Stimulated activated CD4-positive, alpha-beta T cell treated with anti-CD3 and anti-CD28 coated beads, TNF-alpha, amount 100 ng/mL, for 1 hour (primary cell): ENCODE data around the gene PGAP6.
"Not testable (repeated sequence)": the region's sequence is repeated elsewhere in the genome, so short reads cannot be mapped to it uniquely, and the experiment has no call there.

Experiments used
- DNase-seq, 3 donors: peaks; one replicate each; pipeline ENCODE4 v3.0.0-alpha.2; 2020; ENCODE audit warnings: low read depth in 3 of 3, low spot score in 1 of 3

The PGAP6 gene, protein sequence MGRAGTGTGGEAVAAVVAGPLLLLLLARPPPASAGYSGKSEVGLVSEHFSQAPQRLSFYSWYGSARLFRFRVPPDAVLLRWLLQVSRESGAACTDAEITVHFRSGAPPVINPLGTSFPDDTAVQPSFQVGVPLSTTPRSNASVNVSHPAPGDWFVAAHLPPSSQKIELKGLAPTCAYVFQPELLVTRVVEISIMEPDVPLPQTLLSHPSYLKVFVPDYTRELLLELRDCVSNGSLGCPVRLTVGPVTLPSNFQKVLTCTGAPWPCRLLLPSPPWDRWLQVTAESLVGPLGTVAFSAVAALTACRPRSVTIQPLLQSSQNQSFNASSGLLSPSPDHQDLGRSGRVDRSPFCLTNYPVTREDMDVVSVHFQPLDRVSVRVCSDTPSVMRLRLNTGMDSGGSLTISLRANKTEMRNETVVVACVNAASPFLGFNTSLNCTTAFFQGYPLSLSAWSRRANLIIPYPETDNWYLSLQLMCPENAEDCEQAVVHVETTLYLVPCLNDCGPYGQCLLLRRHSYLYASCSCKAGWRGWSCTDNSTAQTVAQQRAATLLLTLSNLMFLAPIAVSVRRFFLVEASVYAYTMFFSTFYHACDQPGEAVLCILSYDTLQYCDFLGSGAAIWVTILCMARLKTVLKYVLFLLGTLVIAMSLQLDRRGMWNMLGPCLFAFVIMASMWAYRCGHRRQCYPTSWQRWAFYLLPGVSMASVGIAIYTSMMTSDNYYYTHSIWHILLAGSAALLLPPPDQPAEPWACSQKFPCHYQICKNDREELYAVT

GRCh38 chr16:381789-382717 lies at the start of gene PGAP6:
Gene PGAP6 (minus strand): TSS chr16:381978. CDS start chr16:381821, 157 bp downstream.
- DNase-seq: peak in 1 of 3 donors; percentile 67

DNA sequence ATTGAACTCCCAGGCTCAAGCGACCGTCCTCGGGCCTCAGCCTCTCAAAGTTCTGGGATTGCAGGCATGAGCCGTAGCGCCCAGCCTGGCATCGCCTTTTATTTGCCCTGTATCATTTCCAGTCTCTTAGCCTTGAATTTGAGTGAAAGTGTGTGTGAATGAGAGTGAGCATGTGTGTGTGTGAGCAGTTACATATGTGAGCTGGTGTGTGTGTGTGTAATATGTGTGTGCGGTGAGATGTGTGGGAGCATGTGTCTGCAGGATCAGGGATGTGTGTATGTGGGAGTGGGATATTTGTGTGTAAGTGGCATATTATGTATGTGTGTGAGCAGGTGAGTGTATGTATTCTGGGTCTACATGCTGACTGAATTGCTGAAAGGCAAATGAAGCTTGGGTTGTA lies 49.1 kb upstream of the PGAP6 start:
- DNase-seq: no peak

- no peak for DNase-seq
Measured at GRCh38 chr16:427250-427649, 45.5 kb upstream of the PGAP6 start.

DNA sequence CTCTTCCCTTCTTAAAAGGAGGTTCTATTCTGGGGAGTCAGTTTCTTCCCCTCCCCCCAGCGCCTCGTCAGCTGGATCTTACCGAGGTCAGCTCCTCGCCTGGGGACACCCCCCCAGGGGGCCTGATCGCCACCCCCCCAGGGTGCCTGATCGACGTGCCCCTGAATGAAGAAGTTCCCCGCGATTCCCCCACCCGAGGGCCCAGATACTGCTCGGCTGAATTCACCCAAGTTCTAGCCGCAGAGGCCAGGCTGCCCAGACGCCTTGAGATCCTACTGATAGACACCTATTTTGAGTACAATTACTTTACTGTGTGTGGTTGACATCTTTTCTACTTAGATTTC lies 45.1 kb upstream of the PGAP6 start:
- DNase-seq: no peak

DNA sequence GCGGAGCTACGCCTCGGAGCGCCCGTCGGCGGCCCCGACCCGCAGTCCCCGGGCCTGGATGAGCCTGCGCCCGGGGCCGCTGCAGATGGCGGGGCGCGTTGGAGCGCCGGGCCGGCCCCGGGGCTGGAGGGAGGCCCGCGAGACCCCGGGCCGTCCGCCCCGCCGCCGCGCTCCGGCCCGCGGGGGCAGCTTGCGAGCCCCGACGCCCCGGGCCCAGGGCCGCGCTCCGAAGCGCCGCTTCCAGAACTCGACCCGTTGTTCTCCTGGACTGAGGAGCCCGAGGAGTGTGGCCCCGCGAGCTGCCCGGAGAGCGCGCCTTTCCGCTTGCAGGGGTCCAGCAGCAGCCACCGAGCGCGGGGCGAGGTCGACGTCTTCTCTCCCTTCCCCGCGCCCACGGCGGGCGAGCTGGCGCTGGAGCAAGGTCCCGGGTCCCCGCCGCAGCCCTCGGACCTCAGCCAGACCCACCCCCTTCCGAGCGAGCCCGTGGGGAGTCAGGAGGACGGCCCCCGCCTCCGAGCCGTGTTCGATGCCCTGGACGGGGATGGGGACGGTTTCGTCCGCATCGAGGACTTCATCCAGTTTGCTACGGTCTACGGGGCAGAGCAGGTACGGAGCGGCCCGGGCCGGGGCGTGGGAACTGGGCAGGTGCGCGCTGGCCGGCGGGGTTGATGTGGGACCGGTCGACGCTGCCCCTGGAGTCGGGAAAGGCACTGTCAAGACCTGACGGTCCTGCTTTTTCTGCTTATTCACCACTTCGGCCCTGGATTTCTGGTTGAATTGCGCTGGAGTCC lies 44.5 kb upstream of the PGAP6 start:
- no peak for DNase-seq

DNA sequence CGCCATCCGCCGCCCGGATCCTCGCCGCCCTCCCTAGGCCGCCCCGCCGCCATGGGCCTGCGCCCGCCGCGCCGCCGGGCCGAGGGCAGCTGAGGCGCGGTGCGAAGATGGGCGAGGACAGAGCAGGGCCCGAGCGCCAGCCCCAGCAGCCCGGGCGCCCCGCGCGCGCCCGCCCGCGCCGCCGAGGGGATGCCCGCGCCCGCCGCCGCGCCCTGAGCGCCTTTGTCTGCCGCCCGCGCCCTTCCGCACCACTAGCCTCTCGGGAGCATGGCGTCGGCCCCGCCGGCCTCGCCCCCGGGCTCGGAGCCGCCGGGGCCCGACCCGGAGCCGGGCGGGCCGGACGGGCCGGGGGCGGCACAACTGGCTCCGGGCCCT lies 43.9 kb upstream of the PGAP6 start:
- DNase-seq: peak in 1 of 3 donors; percentile 33

- peak; percentile 45 to 86 (median 67) for DNase-seq
Measured at GRCh38 chr16:425082-425718, 43.4 kb upstream of the PGAP6 start, which contains the start of gene RAB11FIP3. Gene RAB11FIP3 (plus strand): TSS chr16:425649. CDS start chr16:426007, 358 bp downstream.

- DNase-seq: no peak
Measured at GRCh38 chr16:424623-425081, 42.9 kb upstream of the PGAP6 start.

DNA sequence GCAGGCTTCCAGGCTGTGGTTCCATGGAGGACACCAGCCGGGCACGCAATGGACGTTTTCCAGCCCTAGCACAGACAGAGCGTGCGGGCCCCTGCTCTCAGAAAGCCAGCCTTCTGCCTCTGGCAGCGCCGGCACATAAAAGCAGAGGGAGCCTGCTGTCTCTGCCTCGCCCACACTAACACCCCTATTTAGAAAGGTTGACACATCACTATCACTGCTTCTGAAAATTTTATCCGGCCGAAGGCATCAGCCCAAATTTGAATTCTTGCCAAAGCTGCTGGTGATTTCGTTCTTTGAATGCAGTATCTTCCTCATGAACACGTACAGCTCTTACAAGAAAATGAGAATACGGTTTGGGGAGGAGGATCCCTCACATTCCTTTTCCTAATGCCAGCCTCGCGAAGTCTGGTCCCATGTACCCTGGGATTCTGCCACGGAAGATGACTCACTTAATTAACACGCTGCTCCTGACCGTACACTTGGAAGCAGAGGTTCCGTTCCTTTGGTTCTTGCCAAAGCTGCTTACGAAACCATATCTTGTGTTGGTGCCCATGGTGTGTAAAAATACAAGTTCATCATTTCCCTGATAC lies 42.4 kb upstream of the PGAP6 start:
- DNase-seq: no peak

GRCh38 chr16:422179-422578 lies 40.4 kb upstream of the PGAP6 start:
- not testable (repeated sequence) for DNase-seq

DNA sequence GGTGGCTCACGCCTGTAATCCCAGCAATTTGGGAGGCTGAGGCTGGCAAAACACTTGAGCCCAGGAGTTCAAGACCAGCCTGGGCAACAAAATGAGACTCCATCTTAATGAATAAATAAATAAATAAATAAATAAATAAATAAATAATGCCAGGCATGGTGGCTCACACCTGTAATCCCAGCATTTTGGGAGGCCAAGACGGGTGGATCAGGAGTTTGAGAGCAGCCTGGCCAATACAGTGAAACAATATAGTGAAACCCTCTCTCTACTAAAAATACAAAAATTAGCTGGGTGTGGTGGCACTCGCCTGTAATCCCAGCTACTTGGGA lies 33.4 kb upstream of the PGAP6 start:
- not testable (repeated sequence) for DNase-seq

DNA sequence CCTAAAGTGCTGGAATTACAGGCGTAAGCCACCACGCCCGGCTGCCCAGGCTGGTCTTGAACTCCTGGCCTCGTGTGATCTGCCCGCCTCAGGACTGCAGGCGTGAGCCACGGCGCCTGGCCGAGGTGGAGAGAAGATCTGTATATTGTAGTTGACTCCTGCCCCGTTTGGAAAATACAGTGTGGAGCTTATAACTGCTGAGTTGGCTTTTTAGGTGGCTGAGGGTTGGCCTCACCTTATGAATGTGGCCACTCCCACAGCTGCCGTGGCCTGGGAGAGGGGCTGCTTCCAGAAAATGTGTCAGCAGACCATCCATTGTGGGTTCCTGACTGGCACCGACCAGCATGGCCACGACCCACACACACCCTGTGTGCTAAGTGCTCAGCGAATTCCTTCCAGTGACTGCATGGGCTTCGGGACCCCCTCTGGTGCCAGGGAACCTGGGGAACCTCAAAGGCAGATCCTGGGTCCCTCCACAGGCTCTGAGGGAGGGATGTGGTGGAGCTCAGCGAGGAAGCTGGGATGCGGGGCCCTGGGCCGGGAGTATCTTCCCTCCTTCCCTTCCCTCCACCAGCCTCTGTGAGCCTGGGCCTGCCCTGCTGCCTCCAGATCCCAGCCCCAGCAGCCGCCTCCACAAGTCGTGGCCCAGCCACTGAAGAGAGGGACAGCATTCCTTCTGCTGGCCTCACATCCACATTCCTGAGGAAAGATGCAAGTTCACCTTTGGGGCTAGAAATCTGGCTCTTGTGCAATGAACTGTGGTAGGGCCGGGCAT lies 32.8 kb upstream of the PGAP6 start:
- no peak for DNase-seq

DNA sequence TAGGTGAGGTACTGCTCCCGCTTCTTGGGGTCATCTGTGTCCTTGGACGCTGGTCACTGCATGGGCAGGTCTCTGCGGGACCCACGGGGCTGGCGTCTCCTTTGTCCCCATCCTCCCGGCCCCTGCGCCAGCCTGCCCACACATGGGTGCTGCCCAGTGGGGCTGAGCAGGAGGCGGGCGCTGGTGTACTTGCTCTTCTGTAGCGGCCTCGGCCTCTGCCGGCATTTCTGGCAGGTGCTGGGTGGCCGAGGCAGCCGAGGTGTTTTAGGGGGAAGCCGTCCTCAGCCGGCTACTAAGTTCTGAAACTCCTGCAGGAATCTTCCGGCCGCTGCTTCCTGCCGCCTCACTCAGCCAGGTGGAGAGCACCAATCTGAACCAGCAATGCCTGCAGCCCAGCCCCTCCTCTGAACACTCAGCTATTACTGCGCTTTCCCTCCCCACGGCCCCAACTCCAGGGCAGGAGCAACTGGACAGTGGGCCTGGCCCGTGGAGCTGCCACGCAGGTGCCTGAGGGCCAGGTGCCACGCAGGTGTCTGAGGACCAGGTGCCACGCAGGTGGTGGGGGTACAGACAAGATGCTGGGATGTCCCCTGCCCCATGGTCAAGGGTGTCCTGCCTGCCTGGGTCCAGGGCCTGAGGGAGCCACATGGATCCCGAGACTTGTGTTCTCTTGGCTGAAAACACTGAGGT lies 29.9 kb upstream of the PGAP6 start:
- no peak for DNase-seq

DNA sequence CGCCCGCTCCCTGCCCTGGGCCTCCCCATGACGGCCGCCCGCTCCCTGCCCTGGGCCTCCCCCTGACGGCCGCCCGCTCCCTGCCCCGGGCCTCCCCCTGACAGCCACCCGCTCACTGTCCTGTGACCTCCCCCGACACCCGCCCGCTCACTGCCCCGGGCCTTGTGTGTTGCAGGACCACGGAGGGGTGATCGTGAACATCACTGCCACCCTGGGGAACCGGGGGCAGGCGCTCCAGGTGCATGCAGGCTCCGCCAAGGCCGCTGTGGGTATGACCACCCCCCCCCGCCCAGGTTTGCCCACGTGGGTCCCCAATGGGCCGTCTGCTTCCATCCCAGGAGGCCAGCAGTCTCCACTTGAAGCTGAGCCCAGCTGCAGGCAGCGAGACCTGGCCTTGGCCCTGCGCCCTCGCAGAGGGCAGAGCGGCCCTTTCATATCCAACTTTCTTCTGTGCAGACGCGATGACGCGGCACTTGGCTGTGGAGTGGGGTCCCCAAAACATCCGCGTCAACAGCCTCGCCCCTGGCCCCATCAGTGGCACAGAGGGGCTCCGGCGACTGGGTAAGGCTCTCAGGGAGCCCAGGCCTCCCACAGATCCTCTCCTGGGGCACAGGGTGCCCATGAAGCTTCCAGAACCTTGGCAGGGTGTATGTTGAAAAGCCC lies 28.9 kb upstream of the PGAP6 start:
- DNase-seq: no peak

DNA sequence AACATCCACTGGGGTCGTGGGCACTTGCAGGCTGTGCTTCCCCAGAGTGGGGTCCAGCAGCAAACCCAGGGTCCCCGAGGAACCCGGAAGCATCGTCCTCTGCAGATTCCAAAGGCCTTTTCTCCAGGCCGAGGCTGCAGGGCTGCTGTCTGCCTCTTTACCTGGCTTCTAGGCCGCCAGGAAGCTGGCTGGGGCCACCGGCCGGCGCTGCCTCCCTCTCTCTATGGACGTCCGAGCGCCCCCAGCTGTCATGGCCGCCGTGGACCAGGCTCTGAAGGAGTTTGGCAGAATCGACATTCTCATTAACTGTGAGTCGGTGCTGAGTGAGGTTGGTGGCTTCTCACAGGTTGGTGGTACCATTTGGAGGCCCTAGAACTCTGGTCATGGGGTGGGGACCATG lies 25.5 kb upstream of the PGAP6 start:
- DNase-seq: no peak

DNA sequence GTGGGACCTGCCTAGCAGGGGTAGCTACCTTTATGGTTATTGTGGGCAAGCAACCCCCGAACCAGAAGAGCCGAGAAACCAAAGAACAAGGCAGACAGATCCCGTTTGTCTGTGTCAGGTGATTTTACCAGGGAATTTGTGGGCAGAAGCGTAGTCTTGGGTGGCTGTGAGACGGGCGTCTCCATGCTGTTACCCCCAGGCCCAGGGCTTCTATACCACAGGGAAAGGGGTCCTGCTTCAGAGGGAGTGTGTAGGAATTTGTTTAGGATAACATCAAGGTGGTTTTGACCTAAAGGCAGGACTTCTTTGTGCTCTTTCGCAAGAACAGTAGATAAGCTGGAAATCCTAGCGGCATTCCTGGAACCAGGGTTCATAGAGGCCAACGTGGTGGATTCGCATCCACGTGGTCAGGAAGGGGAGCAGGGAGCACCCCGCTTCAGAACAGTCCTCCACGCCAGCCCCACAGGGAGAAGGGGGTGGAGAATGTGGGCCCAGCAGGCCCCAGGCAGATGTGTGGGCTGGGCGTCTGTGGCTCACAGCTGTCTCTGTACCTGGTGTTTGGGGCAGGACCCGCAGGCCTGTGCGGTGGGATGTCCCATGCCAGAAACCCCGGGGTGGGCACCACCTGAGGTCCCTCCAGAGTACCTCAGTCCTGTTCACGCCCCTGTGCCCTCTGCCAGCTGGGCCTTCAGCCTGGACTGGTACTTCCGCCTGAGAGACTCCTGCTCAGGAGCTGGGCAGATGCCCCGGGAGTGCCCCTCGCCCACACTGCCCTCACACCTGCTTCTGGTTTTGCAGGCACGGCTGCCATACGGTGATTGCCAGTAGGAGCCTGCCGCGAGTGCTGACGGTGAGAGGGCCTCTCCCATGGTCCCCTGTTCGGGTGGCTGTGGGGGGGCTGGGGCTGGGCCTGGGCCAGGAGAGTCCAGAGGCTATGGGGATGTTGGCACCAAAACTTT lies 24.0 kb upstream of the PGAP6 start:
- DNase-seq: no peak
